Astrocyte of the cerebellum (primary cell): Measurements from ENCODE around the gene PARP12.

Source experiments
- DNase-seq: peaks from one replicate; pipeline ENCODE4 v3.0.0-alpha.2; 2011; ENCODE audit warnings: low read depth
- H3K4me3 ChIP-seq: 2 replicates; pipeline ENCODE4 v1.5.1; 2011; ENCODE audit warnings: mild to moderate bottlenecking, low read depth, low read length, moderate library complexity
- in situ Hi-C: cut with HindIII; loops from 2 replicates; pipeline ENCODE4 v1.10.0; 2017; ENCODE audit warnings: low sequenced_read_pairs
- TF ChIP-seq, protein P1 (sequence below): IDR thresholded peaks from 2 replicates; pipeline ENCODE4 v1.5.1; 2012; ENCODE audit warnings: low read length, low read depth, moderate library complexity, mild to moderate bottlenecking; ENCODE audit errors: missing control alignments

The PARP12 gene

DNA sequence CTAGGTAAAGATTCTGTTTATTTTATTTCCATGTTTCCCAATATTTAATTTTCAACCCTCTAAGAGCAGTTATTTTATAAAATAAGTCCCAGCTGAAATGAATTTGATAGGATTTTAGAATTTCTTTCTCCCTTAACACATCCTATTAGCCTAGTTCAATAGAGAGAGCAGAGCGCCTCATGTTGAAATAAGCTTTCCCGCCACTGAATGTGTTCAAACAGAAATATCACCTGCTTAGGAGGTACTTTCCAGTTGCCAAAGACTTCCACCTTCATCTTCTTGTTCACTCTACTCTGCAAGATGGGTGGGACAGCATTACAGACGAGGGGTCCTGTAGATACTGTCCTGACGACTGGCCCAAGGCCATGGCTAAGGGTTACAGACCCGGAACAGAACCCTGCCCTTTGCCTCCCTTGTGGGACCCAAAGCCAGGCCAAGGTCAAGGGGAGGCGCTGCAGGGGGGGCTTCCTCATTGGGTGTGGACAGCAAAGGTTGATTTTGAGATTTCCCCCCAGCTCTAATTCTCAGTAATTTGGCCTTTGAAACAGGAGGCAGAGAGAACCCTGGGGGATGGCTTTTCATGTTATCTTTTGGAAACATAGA is 62.0 kb downstream of the PARP12 start:
- H3K4me3 ChIP-seq, result no peak overlapping the region
- in situ Hi-C loops, result loop anchor here (25.0 kb wide), 2 partner anchors 238 to 388 kb away; no protein-coding TSS in a partner anchor
- TF ChIP-seq, protein P1, sequence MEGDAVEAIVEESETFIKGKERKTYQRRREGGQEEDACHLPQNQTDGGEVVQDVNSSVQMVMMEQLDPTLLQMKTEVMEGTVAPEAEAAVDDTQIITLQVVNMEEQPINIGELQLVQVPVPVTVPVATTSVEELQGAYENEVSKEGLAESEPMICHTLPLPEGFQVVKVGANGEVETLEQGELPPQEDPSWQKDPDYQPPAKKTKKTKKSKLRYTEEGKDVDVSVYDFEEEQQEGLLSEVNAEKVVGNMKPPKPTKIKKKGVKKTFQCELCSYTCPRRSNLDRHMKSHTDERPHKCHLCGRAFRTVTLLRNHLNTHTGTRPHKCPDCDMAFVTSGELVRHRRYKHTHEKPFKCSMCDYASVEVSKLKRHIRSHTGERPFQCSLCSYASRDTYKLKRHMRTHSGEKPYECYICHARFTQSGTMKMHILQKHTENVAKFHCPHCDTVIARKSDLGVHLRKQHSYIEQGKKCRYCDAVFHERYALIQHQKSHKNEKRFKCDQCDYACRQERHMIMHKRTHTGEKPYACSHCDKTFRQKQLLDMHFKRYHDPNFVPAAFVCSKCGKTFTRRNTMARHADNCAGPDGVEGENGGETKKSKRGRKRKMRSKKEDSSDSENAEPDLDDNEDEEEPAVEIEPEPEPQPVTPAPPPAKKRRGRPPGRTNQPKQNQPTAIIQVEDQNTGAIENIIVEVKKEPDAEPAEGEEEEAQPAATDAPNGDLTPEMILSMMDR, result no peak
- no peak for DNase-seq

DNA sequence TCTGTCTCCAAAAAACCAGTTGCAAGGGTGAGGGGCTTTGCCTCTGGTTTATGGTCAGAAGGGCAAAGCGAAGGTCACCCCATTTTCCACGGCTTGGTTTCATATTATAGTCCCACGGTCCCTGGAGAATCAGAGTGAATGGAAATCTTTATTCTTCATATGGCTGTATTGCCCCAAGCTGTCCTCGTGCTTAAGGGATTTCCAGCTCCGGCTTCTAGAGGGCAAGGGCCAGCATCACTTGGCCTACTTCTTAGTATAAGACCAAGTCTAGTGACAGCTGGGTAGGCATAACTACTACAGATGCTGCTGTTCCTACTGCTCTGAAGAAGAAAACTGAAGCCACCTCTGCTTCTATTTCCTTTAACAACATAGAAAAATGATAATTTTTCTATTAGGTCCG is 63.2 kb downstream of the PARP12 start:
- no peak for DNase-seq
- in situ Hi-C loops, result no loop called here
- TF ChIP-seq, protein P1, result no peak
- no peak overlapping the region for H3K4me3 ChIP-seq

DNA sequence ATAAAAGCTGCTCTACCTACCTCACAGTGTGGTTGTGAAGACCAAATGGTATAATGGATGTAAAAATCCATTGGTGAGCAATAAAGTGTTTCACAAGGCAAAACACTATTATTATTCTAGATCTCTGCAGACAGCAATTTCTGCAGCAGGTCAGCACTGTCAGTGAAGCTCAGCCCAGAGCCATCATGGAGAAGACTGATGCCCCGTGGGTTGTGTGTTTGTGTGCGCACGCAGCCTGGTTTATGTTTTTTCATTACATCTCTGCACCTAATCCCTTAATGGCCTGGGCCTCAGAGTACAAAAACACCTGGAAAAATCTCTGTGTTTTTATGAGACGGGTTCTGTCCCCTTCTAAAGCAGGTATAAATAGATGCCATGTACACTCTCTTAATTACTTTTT is 64.2 kb downstream of the PARP12 start:
- no peak overlapping the region for H3K4me3 ChIP-seq
- in situ Hi-C loops, result no loop called here
- TF ChIP-seq, protein P1, result no peak
- no peak for DNase-seq

DNA sequence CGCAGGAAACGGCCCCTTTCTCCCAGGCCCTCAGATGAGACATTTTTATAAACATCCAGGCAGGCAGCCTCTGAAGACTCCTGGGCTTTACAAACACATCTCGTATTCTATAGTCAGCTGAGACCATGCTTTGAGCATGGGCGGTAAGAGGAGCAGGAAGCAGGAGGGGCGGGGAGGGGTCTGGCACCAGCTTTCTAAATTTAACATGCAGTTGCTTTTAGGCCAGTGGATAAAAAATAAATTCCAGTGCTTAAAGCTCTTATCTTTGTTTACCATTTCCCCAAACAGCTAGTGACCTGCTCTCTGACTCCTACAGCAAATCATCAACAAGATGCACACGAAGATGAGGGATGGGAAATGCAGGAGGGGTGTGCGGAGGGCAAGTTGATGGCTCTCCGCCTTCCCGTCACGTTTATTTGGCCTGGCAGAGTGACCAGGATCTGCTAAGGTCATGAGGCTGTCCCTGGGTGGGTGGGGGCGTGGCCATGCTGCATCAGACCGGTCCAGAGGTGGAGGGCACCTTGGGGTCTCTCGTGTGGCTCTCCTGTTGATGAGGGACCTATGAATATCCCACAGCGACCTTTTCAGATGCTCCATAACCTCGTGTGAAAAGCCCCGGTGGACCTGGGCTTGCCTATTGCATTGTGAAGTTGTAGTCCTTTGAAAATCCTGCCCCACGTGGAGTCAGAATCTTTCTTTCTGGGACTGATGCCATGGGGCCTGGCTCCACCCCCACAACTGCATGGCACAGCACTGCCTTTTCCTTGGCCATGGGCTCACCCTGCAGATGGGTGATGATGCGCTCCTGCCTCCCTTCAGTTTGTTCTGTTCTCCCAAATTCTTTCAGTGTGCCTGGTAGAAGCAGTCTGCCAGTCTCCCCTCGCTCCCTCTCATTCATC is 67.5 kb downstream of the PARP12 start:
- DNase-seq, result no peak
- in situ Hi-C loops, result no loop called here
- H3K4me3 ChIP-seq, result no peak overlapping the region
- TF ChIP-seq, protein P1, result no peak

DNA sequence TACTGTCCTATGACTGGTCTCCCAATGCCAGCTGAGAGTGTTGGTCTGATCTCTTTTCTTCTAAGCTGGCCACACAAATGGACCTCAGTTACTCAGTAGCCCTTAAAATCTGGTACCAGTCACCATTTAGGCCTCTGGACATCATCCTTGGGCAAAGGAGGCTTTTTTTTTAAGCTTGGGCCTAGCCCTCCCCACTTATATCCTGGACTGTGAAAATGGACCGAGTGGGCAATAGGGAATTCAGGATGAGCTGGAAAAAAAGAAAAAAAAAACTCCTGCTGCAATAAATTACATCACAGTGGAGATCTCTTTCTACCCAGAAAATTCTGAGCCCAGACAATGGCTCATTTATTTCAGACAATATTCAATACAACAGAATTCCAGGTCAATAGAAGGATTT is 68.4 kb downstream of the PARP12 start:
- no peak for DNase-seq
- in situ Hi-C loops, result no loop called here
- H3K4me3 ChIP-seq, result no peak overlapping the region
- TF ChIP-seq, protein P1, result no peak

DNA sequence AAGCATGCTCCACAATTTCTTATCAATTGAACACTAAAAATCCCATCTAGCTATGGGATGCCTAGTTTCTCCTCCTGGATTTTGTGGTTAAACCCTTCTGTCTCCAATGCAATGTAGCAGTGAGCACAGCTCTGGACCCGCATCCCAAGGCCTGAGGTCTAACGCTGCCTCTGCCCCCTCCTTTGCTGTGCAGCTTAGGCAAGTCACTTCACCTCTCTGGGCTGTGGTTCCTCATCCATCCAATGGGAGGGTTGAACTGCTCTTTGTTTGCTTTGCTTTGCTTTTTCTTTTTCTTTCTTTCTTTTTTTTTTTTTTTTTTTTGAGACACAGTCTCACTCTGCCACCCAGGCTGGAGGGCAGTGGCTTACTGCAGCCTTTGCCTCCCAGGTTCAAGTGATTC is 69.2 kb downstream of the PARP12 start:
- H3K4me3 ChIP-seq, result no peak overlapping the region
- TF ChIP-seq, protein P1, result no peak
- no peak for DNase-seq
- in situ Hi-C loops, result no loop called here
